HepG2 (cell line): Measurements from ENCODE around the gene HPCAL1. TPM values are rescaled to one million over a fixed set of nuclear protein-coding genes. Genes with fewer than 3 reads are reported as not detected.

Experiments
- ARNT2 ChIP-seq: sonication (generic); formaldehyde crosslinking; IDR thresholded peaks from 2 replicates; pipeline ENCODE4 v1.8.0; 2022; ENCODE audit warnings: mild to moderate bottlenecking, low read depth, missing genetic modification reagents, moderate library complexity
- CCAR2 ChIP-seq: fragments of 200-400 bp; formaldehyde crosslinking; optimal IDR thresholded peaks from 2 replicates; pipeline ENCODE3; 2018; ENCODE audit warnings: low read depth, mild to moderate bottlenecking, low read length, moderate library complexity
- EP300 ChIP-seq, 3 experiments: sonication (generic) in 1 of 3; formaldehyde crosslinking in 1 of 3; IDR thresholded peaks; 2 replicates each; pipeline versions ENCODE4 v1.5.1 to v1.6.1; 2011 to 2020; ENCODE audit warnings: low read depth in 2 of 3, low read length in 2 of 3, borderline replicate concordance in 1 of 3, improper control_type of control experiment in 1 of 3, mild to moderate bottlenecking in 1 of 3, missing genetic modification reagents in 1 of 3, moderate library complexity in 1 of 3
- PAWR ChIP-seq: sonication (generic); formaldehyde crosslinking; IDR thresholded peaks from 2 replicates; pipeline ENCODE4 v1.4.0; 2020; ENCODE audit warnings: missing genetic modification reagents, mild to moderate bottlenecking, borderline replicate concordance
- RARG ChIP-seq: sonication (generic); formaldehyde crosslinking; IDR thresholded peaks from 2 replicates; pipeline ENCODE4 v1.4.0; 2020; ENCODE audit warnings: low read depth, mild to moderate bottlenecking, missing genetic modification reagents
- YEATS2 ChIP-seq: sonication (generic); formaldehyde crosslinking; IDR thresholded peaks from 2 replicates; pipeline ENCODE4 v1.4.0; 2020; ENCODE audit warnings: missing genetic modification reagents, borderline replicate concordance
- ZNF143 ChIP-seq: sonication (generic); formaldehyde crosslinking; IDR thresholded peaks from 2 replicates; pipeline ENCODE4 v1.4.0; 2020; ENCODE audit warnings: missing genetic modification reagents
- ZNF160 ChIP-seq: sonication (generic); formaldehyde crosslinking; IDR thresholded peaks from 2 replicates; pipeline ENCODE4 v1.8.0; 2022; ENCODE audit warnings: mild to moderate bottlenecking, inconsistent platforms, missing genetic modification reagents
- ZNF713 ChIP-seq: sonication (generic); formaldehyde crosslinking; IDR thresholded peaks from 2 replicates; pipeline ENCODE4 v1.4.0; 2020; ENCODE audit warnings: mild to moderate bottlenecking, missing genetic modification reagents
- ZNF761 ChIP-seq: sonication (generic); formaldehyde crosslinking; conservative IDR thresholded peaks from 2 replicates; pipeline ENCODE4 v1.4.0; 2020; ENCODE audit warnings: mild to moderate bottlenecking, missing genetic modification reagents
- ZSCAN31 ChIP-seq: sonication (generic); formaldehyde crosslinking; IDR thresholded peaks from 2 replicates; pipeline ENCODE4 v1.5.0; 2020; ENCODE audit warnings: low read depth, mild to moderate bottlenecking, missing genetic modification reagents
- polyA plus RNA-seq, 8 experiments: library from polyadenylated mRNA; depleted of rRNA in 3 of 8; stranded (reverse) in 7 of 8; unstranded in 1 of 8; fragments of >200 nt; fragmentation: Illumina TruSeq in 4 of 8; extraction: Trizol in 4 of 8; gene quantifications; 2 replicates each; pipeline versions ENCODE4 v1.2.1 to v1.2.3, GENCODE V29; 2011 to 2016; ENCODE audit warnings: low read depth in 4 of 8, missing spikeins in 1 of 8, mixed read lengths in 1 of 8; ENCODE audit not compliant: insufficient read depth in 1 of 8
- total RNA-seq, 5 experiments: library from RNA; depleted of rRNA; stranded (reverse); fragments of >200 nt; fragmentation: Illumina TruSeq; extraction: Trizol; gene quantifications; 2 replicates each; pipeline ENCODE4 v1.2.3, GENCODE V29; 2016; ENCODE audit warnings: low read depth in 1 of 5
- TF ChIP-seq, protein P1 (sequence below): sonication (generic); formaldehyde crosslinking; IDR thresholded peaks from 2 replicates; pipeline ENCODE4 v1.8.1; 2023; ENCODE audit warnings: mild to moderate bottlenecking, missing genetic modification reagents
- TF ChIP-seq, protein P2 (sequence below): IDR thresholded peaks from 2 replicates; pipeline ENCODE4 v1.6.1; 2016; ENCODE audit warnings: missing compliant biosample characterization, missing genetic modification reagents, borderline replicate concordance
- TF ChIP-seq, protein P3 (sequence below): sonication (generic); formaldehyde crosslinking; IDR thresholded peaks from 2 replicates; pipeline ENCODE4 v1.5.0; 2020; ENCODE audit warnings: missing genetic modification reagents
- TF ChIP-seq, protein P4 (sequence below): sonication (generic); formaldehyde crosslinking; IDR thresholded peaks from 2 replicates; pipeline ENCODE4 v1.8.1; 2022; ENCODE audit warnings: mild to moderate bottlenecking, missing genetic modification reagents
- TF ChIP-seq, protein P5 (sequence below): sonication (generic); formaldehyde crosslinking; IDR thresholded peaks from 2 replicates; pipeline ENCODE4 v1.5.1; 2020; ENCODE audit warnings: mild to moderate bottlenecking, missing genetic modification reagents, borderline replicate concordance
- TF ChIP-seq, protein P6 (sequence below): sonication (generic); formaldehyde crosslinking; IDR thresholded peaks from 2 replicates; pipeline ENCODE4 v1.5.1; 2020; ENCODE audit warnings: missing genetic modification reagents, mild to moderate bottlenecking, borderline replicate concordance

HPCAL1 gene
- total and polyA plus RNA-seq, 2 of the 13 experiments (the other 11 are each of a cell fraction or from before 2014, with no cell fraction given) = 29.5 to 29.9 TPM

DNA sequence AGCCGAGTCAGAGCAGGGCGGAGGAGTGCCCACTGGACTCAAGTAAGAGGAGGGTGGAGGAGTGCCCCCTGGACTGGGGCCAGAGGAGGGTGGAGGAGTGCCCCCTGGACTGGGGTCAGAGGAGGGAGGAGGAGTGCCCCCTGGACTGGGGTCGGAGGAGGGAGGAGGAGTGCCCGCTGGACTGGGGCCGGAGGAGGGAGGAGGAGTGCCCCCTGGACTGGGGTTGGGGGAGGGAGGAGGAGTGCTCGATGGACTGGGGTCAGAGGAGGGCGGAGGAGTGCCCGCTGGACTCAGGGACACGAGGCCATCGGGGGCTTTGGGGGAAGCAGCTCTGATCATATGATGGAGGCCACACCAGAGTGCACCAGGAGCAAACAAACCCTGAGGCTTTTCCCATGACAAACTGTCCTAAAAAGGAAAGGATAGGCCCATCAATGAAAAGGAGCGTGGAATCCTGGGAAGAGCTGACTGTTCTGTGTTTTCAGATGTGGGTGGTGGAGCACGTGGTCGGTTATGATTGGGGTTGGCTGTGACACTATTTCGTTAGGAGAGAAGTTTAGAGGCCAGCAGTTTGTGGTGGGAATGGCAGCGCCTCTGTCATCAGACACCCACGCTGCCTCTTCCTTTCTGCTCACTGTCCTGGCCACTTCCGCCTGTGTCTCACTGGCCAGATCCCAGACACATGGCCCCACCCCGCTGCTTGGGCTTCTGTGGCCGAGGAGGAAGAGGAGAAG is 24.5 kb upstream of the HPCAL1 start (continued):
- TF ChIP-seq, protein P1, sequence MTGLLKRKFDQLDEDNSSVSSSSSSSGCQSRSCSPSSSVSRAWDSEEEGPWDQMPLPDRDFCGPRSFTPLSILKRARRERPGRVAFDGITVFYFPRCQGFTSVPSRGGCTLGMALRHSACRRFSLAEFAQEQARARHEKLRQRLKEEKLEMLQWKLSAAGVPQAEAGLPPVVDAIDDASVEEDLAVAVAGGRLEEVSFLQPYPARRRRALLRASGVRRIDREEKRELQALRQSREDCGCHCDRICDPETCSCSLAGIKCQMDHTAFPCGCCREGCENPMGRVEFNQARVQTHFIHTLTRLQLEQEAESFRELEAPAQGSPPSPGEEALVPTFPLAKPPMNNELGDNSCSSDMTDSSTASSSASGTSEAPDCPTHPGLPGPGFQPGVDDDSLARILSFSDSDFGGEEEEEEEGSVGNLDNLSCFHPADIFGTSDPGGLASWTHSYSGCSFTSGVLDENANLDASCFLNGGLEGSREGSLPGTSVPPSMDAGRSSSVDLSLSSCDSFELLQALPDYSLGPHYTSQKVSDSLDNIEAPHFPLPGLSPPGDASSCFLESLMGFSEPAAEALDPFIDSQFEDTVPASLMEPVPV = peak; percentile 91
- TF ChIP-seq, protein P2, sequence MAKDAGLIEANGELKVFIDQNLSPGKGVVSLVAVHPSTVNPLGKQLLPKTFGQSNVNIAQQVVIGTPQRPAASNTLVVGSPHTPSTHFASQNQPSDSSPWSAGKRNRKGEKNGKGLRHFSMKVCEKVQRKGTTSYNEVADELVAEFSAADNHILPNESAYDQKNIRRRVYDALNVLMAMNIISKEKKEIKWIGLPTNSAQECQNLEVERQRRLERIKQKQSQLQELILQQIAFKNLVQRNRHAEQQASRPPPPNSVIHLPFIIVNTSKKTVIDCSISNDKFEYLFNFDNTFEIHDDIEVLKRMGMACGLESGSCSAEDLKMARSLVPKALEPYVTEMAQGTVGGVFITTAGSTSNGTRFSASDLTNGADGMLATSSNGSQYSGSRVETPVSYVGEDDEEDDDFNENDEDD (CRISPR knock-in tag) = peak; percentile 87; the same call in 1 of the 2 replicates
- TF ChIP-seq RARG (CRISPR knock-in tag) (no peak), ZNF713 (no peak), ZSCAN31 (CRISPR knock-in tag) (0 out of 2 replicates have a peak, but pooled peaks have one; percentile 51), ZNF160 (CRISPR knock-in tag) (no peak; the same call in 1 of the 2 replicates), CCAR2 (no peak), ZNF143 (CRISPR knock-in tag) (peak; percentile 82), ZNF761 (CRISPR knock-in tag) (0 out of 2 replicates have a peak, but pooled peaks have one; percentile 51), YEATS2 (CRISPR knock-in tag) (0 out of 2 replicates have a peak, but pooled peaks have one; percentile 20), PAWR (CRISPR knock-in tag) (0 out of 2 replicates have a peak, but pooled peaks have one; percentile 66), EP300 (IDR thresholded peaks at IDR 0.05; ENCODE audit: low read depth in 2 of 2, low read length in 2 of 2) (peak in 1 of 2 experiments; percentile 52; a peak in 2 of 4 replicates), EP300 (CRISPR knock-in tag; IDR thresholded peaks at IDR 0.05; ENCODE audit: borderline replicate concordance) (no peak), ARNT2 (CRISPR knock-in tag) (no peak)
- TF ChIP-seq, protein P3, sequence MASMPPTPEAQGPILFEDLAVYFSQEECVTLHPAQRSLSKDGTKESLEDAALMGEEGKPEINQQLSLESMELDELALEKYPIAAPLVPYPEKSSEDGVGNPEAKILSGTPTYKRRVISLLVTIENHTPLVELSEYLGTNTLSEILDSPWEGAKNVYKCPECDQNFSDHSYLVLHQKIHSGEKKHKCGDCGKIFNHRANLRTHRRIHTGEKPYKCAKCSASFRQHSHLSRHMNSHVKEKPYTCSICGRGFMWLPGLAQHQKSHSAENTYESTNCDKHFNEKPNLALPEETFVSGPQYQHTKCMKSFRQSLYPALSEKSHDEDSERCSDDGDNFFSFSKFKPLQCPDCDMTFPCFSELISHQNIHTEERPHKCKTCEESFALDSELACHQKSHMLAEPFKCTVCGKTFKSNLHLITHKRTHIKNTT (CRISPR knock-in tag) = no peak
- TF ChIP-seq, protein P4, sequence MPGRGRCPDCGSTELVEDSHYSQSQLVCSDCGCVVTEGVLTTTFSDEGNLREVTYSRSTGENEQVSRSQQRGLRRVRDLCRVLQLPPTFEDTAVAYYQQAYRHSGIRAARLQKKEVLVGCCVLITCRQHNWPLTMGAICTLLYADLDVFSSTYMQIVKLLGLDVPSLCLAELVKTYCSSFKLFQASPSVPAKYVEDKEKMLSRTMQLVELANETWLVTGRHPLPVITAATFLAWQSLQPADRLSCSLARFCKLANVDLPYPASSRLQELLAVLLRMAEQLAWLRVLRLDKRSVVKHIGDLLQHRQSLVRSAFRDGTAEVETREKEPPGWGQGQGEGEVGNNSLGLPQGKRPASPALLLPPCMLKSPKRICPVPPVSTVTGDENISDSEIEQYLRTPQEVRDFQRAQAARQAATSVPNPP (CRISPR knock-in tag) = peak; percentile 85; the same call in 1 of the 2 replicates
- TF ChIP-seq, protein P5, sequence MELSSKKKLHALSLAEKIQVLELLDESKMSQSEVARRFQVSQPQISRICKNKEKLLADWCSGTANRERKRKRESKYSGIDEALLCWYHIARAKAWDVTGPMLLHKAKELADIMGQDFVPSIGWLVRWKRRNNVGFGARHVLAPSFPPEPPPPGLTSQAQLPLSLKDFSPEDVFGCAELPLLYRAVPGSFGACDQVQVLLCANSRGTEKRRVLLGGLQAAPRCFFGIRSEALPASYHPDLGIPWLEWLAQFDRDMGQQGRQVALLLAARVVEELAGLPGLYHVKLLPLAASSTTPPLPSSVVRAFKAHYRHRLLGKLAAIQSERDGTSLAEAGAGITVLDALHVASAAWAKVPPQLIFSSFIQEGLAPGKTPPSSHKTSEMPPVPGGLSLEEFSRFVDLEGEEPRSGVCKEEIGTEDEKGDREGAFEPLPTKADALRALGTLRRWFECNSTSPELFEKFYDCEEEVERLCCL (CRISPR knock-in tag) = no peak
- TF ChIP-seq, protein P6, sequence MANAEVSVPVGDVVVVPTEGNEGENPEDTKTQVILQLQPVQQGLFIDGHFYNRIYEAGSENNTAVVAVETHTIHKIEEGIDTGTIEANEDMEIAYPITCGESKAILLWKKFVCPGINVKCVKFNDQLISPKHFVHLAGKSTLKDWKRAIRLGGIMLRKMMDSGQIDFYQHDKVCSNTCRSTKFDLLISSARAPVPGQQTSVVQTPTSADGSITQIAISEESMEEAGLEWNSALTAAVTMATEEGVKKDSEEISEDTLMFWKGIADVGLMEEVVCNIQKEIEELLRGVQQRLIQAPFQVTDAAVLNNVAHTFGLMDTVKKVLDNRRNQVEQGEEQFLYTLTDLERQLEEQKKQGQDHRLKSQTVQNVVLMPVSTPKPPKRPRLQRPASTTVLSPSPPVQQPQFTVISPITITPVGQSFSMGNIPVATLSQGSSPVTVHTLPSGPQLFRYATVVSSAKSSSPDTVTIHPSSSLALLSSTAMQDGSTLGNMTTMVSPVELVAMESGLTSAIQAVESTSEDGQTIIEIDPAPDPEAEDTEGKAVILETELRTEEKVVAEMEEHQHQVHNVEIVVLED (CRISPR knock-in tag) = no peak
